EL (cell line): ENCODE data around the gene TOGARAM1.

Experiments
- DNase-seq: peaks from one replicate; pipeline ENCODE4 v3.0.0-alpha.2; 2016

Gene TOGARAM1

DNA sequence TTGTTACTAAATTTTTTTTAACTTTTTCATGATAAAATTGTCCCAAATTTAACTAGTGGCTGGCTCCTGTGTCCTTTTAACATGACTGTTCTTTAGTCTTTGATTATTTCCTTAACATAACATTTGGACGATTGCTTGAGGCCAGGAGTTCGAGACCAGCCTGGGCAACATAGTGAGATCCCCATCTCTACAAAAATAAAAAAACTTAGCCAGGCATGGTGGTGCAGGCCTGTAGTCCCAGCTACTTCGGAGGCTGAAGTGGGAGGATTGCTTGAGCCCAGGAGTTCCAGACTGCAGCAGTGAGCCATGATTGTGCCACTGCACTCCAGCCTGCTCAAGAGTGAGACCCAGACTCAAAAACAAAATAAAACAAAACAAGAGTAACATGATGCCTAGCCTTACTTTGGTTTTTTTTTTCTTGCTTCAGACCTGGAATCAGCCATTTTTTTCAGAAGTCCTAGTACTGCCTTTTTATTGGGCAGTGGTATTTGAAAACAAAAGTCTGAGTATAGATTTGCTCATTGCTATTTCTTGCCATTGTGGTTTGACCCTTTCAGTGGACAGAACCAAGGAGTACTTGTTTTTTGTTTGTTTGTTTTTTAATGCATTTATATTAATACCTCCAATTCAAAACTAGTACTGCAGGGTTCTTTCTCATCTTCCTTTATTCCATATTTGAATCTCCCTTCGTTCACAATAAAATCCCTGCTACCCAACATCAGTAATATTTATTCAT, 4.8 kb downstream of the TOGARAM1 start:
- DNase-seq, result peak; percentile 6

DNA sequence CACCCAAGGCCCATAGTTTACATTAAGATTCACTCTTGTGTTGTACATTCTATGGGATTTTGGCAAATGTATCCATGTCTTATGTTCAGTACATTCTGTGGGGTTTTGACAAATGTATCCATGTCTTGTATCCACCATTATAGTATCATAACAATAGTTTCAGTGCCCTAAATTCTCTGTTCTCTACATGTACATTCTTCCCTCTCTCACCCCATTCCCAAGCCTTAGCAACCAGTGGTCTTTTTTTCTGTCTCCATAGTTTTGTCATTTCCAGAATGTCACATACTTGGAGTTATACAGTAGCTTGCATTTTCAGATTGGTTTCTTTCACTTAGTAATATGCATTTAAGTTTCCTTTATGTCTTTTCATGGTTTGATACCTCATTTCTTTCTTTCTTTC, 6.7 kb downstream of the TOGARAM1 start:
- DNase-seq, result no peak

DNA sequence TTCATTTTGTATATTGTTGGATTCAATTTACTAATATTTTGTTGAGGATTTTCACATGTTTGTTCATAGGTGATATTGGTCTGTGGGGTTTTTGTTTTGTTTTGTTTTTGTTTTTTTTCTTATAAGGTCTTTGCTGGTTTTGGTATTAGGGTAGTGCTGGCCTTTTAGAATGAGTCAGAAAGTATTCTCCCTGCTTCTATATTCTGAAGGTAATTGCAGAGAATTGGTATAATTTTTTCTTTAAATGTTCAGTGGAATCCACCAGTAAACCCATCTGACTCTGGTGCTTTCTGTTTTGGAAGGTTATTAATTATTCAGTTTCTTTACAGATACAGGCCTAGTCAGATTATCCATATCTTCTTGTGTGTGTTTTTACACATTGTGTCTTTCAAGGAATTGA, 8.9 kb downstream of the TOGARAM1 start:
- no peak for DNase-seq

DNA sequence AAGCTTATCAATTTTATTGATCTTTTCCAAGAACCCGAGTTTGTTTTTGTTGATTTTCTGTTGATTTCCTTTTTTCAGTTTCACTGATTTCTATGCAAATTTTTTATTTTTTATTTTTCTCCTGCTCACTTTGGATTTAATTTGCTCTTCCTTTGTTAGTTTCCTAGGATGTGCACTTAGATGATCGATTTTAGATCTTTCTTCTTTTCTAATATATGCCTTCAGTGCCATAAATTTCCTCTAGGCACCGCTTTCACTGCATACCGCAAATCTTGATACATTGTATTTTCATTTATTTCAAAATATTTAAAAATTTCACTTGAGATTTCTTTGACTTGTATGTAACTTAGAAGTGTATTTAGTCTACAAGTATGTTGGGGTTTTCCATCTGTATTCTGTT, 9.5 kb downstream of the TOGARAM1 start:
- DNase-seq, result no peak

DNA sequence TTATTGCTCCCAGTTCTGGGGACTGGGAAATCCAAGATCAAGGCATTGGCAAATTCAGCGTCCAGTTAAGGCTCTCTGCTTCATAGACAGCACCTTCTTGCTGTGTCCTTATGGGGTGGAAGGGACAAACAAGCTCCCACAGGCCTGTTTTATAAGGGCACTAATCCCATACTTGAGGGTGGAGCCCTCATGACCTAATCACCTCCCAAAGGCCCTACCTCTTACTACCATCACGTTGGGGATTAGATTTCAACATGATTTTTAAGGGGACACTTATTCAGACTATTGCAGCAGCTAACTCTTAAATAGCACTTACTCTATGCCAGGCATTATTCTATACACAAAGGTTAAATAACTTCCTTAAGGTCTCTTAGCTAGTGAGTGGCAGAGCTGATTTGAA, 17.3 kb downstream of the TOGARAM1 start:
- no peak for DNase-seq

DNA sequence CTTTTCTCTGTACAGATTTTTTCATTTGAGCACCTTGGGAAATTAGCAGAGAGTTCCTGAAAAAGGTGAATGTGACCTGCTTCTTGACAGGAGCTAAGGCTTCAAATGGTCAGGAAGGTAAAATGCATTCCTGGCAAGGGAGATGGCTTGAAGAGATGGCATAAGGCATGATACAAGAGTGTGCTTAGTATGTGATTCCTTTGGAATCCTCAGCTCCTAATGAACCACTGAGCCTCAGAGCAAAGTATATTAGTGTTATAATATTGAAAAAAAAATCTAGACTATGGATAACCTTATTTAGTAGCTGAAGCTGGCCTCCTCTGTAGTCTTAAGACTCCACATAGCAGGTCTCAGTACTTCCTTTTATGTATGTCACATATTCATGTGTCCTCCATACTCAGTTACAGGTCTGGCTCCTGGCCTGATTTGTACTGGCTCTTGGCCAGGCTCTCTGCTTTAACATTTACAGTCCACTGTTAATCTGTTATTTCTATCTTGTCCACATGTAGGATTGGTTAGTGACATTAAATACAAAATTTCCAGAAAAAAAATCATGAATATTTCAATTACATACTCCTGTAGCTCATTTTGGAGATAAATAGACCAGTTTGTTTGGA, 17.9 kb downstream of the TOGARAM1 start:
- DNase-seq, result no peak

DNA sequence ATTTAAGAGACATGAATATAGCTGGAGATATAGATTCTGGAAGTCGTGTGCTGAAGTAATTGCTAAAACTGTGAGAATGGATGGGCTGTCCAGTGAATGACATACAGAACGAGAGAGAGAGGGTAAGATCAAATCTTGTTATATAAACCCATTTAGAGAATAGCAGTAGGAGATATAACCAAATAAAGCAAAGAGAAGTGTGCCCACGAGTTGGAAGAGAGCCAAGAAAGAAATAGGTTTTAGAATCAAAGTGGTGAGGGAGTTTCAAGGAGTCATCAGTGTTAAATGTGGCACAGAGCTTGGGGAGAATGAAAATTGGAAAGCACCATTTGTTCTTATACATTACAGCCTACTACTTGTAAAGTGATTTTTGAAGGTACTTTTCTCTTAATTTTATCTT, 19.2 kb downstream of the TOGARAM1 start:
- no peak for DNase-seq

DNA sequence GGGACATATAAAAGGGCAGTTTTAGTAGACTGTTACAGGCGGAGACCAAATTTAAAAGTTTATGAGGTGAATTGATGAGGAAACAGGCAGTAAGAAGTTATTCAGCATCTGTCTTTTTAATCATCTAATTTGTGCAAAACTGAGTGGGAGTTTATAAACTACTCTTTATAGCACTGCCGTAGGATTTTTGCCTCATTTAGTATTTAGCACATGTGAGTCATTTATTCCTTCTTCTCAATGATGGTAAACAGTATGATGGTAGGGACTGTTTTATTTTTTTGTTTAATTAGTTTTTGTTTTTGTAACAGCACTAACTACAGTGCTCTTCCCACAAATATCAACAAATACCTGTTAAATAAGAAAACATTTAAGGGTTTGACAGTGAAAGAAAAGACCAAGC, 20.6 kb downstream of the TOGARAM1 start:
- no peak for DNase-seq

DNA sequence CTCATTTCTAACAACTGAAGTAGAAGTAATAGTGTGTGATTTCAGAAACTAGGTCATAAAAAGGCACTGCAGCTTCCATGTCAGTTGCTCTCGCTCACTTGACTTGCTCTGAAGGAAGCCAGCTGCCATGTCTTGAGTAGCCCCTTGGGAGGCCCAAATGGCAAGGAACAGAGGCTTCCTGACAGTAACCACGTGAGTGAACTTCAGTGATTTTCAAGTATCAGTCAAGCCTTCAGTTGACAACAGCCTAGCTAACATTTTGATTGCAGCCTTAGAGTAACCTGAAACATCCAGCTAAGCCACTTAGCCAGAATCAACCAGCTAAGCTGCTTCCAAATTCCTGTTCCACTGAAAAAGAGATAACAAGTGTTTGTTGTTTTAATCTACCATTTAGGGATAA, 26.7 kb downstream of the TOGARAM1 start:
- DNase-seq, result no peak

DNA sequence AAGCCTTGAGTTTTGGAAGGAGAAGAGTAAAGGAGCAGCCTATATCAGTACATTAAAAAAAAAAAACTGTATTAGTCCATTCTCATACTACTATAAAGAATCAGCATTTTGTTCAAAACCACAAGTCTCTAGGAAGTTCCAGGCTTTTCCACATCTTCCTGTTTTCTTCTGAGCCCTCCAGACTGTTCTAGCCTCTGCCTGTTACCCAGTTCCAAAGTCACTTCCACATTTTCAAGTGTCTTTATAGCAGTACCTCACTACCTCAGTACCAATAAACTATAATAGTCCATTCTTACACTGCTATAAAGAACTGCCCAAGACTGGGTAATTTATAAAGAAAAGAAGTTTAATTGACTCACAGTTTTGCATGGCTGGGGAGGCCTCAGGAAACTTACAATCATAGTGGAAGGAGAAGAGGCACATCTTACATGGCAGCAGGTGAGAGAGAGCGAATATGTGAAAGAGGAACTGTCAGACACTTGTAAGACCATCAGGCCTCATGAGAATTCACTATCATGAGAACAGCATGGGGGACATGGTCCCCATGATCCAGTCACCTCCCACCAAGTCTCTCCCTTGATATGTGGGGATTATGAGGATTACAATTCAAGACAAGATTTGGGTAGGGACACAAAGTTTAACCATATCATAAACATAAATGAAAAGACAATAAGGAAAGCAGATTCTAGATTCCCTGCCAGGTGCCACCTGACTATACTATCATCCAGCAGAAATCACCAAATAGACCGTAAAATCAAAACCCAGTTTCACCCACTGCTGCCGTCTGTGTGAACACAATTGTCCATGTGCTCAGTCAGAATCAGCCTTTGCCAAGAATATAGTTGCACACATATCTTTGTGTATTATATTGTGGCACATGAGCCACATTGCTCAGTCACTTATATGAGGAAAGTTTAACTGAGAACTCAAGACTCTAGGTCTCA, 27.8 kb downstream of the TOGARAM1 start:
- no peak for DNase-seq

DNA sequence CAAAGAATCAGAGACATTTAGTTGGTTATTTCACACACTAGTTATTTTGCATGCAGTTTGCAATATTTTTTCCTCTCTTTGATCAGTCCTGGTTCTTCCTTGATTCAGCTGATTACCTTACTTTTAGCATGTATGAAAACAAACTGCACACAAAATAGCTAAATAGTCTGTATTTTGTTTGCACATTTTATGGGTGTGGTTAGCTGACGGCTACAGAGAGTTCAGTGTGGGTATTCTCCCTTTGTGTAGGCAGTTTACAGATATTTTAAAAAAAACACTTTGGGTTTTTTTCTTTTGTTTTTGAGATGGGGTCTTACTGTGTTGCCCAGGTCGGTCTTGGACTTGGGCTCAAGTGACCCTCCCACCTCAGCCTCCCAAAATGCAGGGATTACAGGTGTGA, 28.5 kb downstream of the TOGARAM1 start:
- DNase-seq, result no peak

DNA sequence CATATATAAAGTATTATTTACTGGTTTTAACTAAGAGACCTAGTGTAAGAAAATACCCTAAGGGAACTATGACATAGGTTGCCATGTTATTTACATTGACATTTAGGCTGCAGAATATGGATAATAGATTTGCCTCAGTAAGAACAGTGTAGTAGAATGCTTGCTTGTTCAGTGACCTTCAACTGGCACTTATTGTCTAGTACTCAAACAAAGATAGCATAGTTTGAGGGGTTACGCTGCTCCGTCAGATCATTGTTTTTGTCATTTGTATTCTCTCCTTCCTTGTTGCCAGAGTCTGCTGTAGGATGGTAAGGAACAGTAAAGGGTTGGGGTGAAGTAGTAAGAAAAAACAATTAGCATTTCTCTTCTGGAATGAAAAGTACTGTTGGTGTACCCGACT, 33.2 kb downstream of the TOGARAM1 start:
- no peak for DNase-seq

DNA sequence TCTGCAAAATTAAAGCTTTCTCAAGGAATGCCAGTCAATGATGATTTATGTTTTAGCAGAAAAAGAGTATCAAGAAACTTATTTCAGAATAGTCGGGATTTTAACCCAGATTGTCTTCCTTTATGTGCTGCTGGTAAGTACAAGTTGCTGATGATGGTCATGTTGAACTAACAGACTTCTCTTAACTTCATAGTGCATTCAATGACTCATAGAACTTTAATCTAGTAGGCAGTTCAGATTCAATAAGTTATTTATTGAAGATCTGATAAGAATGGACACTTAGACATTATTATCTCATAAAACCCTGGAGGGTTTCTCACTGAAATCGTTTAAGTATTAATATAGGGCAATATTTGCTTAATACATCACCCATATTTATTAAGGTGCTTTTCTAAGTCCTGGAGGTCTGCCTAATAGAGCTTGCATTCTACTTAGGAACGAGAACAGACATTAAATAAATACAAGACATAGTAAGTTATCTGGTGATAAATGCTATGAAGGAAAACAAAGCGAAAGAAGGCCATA, 33.8 kb downstream of the TOGARAM1 start:
- DNase-seq, result no peak

DNA sequence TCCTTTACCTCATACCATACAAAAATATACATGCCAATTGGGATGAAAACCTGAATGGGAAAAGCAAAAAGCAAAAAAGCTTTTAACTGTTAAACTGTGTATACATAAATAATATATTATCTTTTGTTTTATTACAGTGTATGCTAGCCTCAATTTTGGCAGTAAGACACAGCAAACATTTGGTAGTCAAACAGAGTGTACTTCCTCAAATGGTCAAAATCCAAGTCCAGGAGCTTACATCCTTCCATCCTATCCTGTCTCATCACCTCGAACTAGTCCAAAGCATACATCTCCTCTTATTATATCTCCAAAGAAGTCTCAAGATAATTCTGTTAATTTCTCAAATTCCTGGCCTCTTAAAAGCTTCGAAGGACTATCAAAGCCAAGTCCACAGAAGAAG, 41.9 kb downstream of the TOGARAM1 start:
- DNase-seq, result no peak

DNA sequence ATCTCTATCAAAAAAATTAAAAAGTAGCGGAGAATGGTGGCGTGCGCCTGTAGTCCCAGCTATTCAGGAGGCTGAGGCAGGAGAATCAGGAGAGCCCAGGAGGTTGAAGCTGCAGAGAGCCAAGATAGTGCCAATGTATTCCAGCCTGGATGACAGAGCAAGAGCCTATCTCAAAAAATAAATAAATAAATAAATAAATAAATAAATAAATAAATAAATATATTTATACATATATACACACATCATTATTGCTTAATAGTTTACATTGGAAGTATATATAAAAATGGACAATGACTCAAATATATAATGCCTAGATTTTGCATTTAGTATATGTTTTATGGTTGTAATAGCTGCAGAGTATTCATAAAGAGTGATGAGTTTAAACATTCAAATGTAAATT, 53.1 kb downstream of the TOGARAM1 start:
- DNase-seq, result no peak

DNA sequence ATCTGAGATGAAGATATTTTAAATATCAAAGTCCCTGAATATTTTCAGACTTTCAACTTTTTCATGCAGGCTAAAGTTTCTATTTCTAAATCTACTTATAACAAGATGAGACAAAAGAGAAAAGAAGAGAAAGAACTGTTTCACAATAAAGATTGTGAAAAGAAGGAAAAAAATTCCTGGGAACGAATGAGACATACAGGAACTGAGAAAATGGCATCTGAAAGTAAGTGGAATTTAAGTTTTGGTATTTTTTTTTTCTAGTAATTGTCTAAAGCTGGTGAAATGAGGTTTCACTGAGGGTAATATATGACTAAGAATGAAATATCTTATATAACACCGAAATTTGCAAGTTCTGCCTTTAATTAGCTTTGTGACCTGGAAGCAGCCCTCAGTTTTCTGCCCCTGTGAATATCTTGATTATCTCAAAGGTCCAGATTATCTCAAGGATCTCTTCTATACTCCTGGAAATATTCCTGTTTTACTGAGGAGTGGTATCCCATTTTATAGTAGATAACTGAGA, 66.2 kb downstream of the TOGARAM1 start:
- DNase-seq, result no peak

DNA sequence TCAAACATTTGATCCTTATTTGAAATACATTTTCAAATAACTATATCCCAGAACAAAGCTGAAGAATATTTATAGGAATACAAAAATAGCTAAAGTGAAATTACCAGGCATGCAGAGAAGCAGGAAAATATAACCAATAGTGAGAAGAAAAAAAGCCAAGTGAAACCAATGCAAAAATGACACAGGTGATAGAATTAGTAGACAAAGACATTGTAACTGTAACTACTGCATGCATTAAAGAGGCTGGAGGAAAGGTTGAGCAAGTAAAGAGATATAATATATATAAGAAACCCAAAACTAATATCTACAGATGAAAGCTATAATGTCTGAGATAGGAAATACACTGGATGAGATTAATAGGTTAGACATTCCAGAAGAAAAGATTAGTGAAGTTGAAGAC, 72.7 kb downstream of the TOGARAM1 start:
- DNase-seq, result no peak

DNA sequence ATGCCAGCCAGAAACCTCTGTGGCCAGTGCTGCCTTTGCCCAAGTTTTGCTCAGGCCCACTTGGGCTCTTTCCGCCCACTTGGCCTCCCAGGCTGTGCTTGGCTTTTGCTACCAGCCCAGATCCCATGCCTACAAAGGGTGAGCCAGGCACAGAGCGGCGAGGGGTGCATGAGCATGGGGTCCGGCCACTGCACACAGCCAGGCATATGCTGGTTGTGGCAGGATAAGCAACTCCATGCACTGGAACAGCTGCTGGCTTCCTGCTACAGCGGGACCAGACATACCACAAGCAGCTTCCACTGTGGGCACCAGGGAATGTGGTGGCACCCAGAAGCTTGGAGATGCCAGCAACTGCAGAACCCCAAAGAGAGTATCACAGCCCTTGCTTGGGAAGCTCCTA, 76.3 kb downstream of the TOGARAM1 start:
- no peak for DNase-seq

DNA sequence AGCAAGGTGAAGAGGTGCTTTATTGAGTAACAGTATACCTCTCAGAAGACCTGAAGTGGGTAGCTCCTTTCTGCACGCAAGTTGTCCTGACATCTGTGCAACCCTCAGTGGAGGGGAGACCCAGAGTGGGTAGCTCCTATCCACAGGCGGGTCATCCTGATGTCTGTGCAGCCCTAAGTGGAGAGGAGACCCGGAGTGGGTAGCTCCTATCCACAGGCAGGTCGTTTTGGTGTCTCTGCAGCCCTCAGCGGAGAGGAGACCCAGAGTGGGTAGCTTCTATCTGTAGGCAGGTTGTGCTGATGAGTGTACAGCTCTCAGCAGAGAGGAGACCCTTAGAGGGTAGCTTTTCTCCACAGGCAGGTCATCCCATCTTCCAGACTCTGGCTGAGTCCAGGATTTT, 76.9 kb downstream of the TOGARAM1 start:
- no peak for DNase-seq

DNA sequence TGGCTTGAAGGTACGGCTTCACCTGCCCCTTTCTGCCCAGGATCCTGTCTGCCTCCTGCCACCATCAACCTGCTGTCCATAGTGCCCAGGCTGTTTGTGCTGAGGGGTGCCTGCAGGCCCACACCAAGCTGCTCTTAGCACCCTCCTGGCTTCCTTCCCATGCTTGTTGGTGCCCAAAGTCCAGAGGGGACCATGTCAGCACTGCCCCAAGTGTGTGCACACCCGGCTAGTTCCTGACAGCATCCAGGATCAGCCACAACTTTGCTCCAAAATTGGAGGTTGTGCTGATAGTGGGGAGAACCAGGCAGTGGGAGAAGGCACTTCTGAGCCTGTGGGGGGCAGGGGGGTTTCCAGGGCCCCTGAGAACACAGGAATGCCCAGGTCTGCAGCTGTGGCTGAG, 77.4 kb downstream of the TOGARAM1 start:
- no peak for DNase-seq

DNA sequence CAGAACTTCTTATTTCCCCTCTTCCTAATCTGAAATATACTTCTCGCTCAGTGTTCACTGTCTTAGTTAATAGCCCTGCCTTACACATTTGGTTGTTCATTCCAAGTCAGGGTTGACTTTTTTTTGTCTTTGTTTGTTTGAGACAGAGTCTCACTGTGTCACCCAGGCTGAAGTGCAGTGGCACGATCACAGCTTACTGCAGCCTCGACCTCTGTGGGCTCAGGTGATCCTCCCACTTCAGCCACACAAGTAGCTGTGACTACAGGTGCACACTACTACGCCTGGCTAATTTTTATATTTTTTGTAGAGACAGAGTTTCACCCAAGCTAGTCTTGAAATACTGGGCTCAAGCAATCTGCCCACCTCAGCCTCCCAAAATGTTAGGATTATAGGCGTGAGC, 79.7 kb downstream of the TOGARAM1 start:
- no peak for DNase-seq

DNA sequence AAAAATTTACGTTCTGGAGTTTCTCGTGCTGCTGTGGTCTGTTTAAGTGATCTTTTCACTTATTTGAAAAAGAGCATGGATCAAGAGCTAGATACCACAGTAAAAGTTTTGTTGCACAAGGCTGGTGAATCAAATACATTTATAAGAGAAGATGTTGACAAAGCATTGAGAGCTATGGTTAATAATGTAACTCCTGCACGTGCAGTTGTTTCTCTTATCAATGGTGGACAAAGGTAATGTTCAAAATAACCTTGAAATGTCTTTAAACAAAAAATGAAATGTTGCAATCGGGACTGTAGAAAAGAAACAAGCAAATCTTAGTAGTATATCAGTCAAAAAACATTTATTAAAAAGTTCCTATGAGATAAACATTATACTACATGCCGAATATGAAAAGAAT, 82.6 kb downstream of the TOGARAM1 start:
- DNase-seq, result no peak

DNA sequence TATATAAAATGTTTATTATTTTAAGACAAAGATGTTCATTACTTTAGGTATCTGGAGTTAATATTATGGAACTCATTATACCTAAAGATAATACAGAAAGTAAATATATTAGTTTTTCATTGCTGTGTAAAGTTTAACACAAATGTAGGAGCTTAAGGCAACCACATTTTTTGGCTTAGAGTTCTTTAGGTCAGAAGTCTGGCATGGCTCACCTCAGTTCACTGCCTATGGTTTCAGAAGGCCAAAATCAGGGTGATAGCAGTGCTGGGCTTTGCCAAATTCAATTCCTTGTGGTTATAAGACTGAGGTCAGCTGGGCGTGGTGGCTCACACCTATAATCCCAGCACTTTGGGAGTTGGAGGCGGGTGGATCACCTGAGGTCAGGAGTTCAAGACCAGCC, 86.4 kb downstream of the TOGARAM1 start:
- no peak for DNase-seq
